ENCODE results near the gene NINL. TPM values are rescaled to one million over a fixed set of nuclear protein-coding genes. Genes with fewer than 3 reads are reported as not detected.

NINL gene
- total RNA-seq, 1 donor = 8.2 TPM

- TF ChIP-seq CTCF (IDR thresholded peaks at IDR 0.05; ENCODE audit: insufficient read depth, low read depth, low read length) = no peak
- no peak for DNase-seq (ENCODE audit: low read depth)
- no peak overlapping the region for H3K4me3 ChIP-seq (ENCODE audit: low read depth, low read length)
Measured at GRCh38 chr20:25576783-25577530, 8.4 kb downstream of the NINL start.

GRCh38 chr20:25574411-25574810 is 10.9 kb downstream of the NINL start:
- peak; percentile 57 for TF ChIP-seq CTCF (IDR thresholded peaks at IDR 0.05; ENCODE audit: insufficient read depth, low read depth, low read length)
- peak; percentile 54 for DNase-seq (ENCODE audit: low read depth)
- H3K4me3 ChIP-seq (ENCODE audit: low read depth, low read length) = no peak overlapping the region

GRCh38 chr20:25573288-25574251 is 11.8 kb downstream of the NINL start:
- TF ChIP-seq CTCF (IDR thresholded peaks at IDR 0.05; ENCODE audit: insufficient read depth, low read depth, low read length) = no peak
- DNase-seq (ENCODE audit: low read depth) = peak; percentile 63

GRCh38 chr20:25571817-25572216 is 13.5 kb downstream of the NINL start:
- H3K4me3 ChIP-seq (ENCODE audit: low read depth, low read length) = no peak overlapping the region
- no peak for DNase-seq (ENCODE audit: low read depth)
- no peak for TF ChIP-seq CTCF (IDR thresholded peaks at IDR 0.05; ENCODE audit: insufficient read depth, low read depth, low read length)

More at GRCh38 chr20:25573288-25574251, 11.8 kb downstream of the NINL start:
- no peak overlapping the region for H3K4me3 ChIP-seq (ENCODE audit: low read depth, low read length)

GRCh38 chr20:25571240-25571639 is 14.1 kb downstream of the NINL start:
- no peak overlapping the region for H3K4me3 ChIP-seq (ENCODE audit: low read depth, low read length)
- TF ChIP-seq CTCF (IDR thresholded peaks at IDR 0.05; ENCODE audit: insufficient read depth, low read depth, low read length) = no peak
- DNase-seq (ENCODE audit: low read depth) = no peak

- TF ChIP-seq CTCF (IDR thresholded peaks at IDR 0.05; ENCODE audit: insufficient read depth, low read depth, low read length) = no peak
Measured at GRCh38 chr20:25570148-25570530, 15.2 kb downstream of the NINL start.

More at GRCh38 chr20:25570148-25570530, 15.2 kb downstream of the NINL start:
- no peak for DNase-seq (ENCODE audit: low read depth)
- H3K4me3 ChIP-seq (ENCODE audit: low read depth, low read length) = no peak overlapping the region

All from fibroblast of villous mesenchyme (primary cell).